ENCODE measurements around the gene APOF. TPM values are rescaled to one million over a fixed set of nuclear protein-coding genes. Genes with fewer than 3 reads are reported as not detected.
"Not testable (repeated sequence)": the region's sequence is repeated elsewhere in the genome, so short reads cannot be mapped to it uniquely, and the experiment has no call there.

Gene APOF
- not detected for polyA plus RNA-seq (2013, experiment 1 of 2; ENCODE audit: insufficient read length)
- not detected for polyA plus RNA-seq (2013, experiment 2 of 2; ENCODE audit: insufficient read length)

GRCh38 chr12:56362130-56363059, at the start of gene APOF:
APOF (minus strand) TSS chr12:56362857; CDS start chr12:56362745, 112 bp downstream.
- DNase-seq = no peak

GRCh38 chr12:56411781-56412639, 49.4 kb upstream of the APOF start:
- no peak for DNase-seq

- DNase-seq = no peak
These were observed 48.1 kb upstream of the APOF start for GRCh38 chr12:56410768-56411167.

- DNase-seq = no peak
These were observed 46.3 kb upstream of the APOF start for GRCh38 chr12:56408799-56409417.

GRCh38 chr12:56404227-56404626, 41.6 kb upstream of the APOF start:
- DNase-seq = not testable (repeated sequence)

- not testable (repeated sequence) for DNase-seq
These were observed 39.0 kb upstream of the APOF start for GRCh38 chr12:56401612-56402011.

GRCh38 chr12:56401125-56401524, 38.5 kb upstream of the APOF start:
- not testable (repeated sequence) for DNase-seq

- not testable (repeated sequence) for DNase-seq
These were observed 36.8 kb upstream of the APOF start for GRCh38 chr12:56399466-56399865.

- no peak for DNase-seq
These were observed 35.7 kb upstream of the APOF start for GRCh38 chr12:56398324-56398723.

- no peak for DNase-seq
These were observed 29.7 kb upstream of the APOF start for GRCh38 chr12:56392331-56392730.

- DNase-seq = no peak
These were observed 29.1 kb upstream of the APOF start for GRCh38 chr12:56391721-56392120.

- DNase-seq = no peak
These were observed 26.8 kb upstream of the APOF start for GRCh38 chr12:56389412-56389811.

- DNase-seq = peak; percentile 83
These were observed 24.6 kb upstream of the APOF start for GRCh38 chr12:56387152-56387736.

GRCh38 chr12:56385873-56386272, 23.2 kb upstream of the APOF start:
- DNase-seq = peak; percentile 10

GRCh38 chr12:56382611-56383010, 20.0 kb upstream of the APOF start:
- no peak for DNase-seq

GRCh38 chr12:56377989-56378316, 15.3 kb upstream of the APOF start:
- DNase-seq = no peak

GRCh38 chr12:56377310-56377988, 14.8 kb upstream of the APOF start:
- DNase-seq = peak; percentile 31

GRCh38 chr12:56375598-56376434, 13.2 kb upstream of the APOF start:
- no peak for DNase-seq

- no peak for DNase-seq
These were observed 12.3 kb upstream of the APOF start for GRCh38 chr12:56374726-56375597.

- no peak for DNase-seq
These were observed 10.9 kb upstream of the APOF start for GRCh38 chr12:56373515-56373914.

Measured in fibroblast of skin of back (primary cell).